ENCODE data around the gene BRINP3.

BRINP3 gene

DNA sequence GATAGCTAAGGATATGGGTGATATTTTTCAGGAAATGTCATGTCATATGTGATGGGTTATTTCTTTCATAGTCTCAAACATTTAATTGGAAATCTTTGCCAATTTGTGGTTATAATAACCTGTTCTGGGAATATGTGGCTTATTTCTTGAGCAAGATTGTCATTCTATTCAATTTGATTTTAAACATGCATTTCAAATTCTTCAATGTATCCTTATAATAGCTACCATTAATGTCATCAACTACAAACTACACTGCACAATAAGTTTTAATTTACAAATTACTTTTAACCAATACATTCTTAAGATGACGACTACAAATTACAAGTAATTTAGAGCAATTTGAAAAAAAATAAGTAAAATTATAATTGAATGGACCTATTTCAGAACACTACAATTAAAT, 164.9 kb downstream of the BRINP3 start:
- ATAC-seq, result no peak

DNA sequence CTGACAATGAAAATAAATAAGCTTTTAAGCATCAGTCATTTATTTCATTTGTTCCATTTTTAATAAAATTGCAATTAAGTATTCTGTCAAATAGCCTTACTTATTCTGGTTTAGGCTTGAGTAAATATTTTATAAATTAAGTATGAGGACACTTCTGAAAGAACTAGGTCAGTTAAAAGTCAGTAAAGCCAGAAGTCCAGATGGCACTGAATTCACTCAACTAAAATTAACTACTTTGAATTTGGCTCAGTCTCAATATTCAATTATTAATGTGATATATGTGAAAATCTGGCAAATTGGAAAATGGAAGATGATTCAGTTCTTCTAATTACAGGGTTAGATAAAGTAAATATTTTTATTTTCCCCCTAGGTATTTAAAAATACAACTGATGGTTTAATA, 174.2 kb downstream of the BRINP3 start:
- no peak for ATAC-seq

- ATAC-seq, result no peak
Observed at GRCh38 chr1:190296453-190296852, 181.2 kb downstream of the BRINP3 start.

GRCh38 chr1:190289897-190290296, 187.8 kb downstream of the BRINP3 start:
- no peak for ATAC-seq

- no peak for ATAC-seq
Observed at GRCh38 chr1:190286111-190286510, 191.6 kb downstream of the BRINP3 start.

- no peak for ATAC-seq
Observed at GRCh38 chr1:190277107-190277506, 200.6 kb downstream of the BRINP3 start.

DNA sequence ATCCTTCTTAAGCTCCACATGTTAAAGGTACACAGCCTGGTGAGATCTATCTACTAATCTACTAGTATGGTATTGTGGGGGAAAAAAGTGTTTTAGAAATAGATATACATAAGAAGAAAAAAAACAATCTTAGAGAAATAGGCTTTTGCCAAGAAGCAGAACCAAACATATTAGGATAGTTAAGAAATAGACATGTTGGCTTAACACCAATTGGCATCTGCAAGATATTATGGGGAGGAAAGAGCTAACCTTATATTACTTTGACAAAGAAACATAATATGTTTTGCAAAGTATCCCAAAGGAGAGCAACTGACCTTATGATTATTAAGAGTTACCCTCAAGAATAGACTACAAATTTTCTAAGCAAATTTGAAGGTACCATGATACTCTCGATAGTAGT, 202.9 kb downstream of the BRINP3 start:
- ATAC-seq, result no peak

GRCh38 chr1:190273161-190273560, 204.5 kb downstream of the BRINP3 start:
- no peak for ATAC-seq

- no peak for ATAC-seq
Observed at GRCh38 chr1:190262538-190262937, 215.1 kb downstream of the BRINP3 start.

GRCh38 chr1:190259424-190259823, 218.2 kb downstream of the BRINP3 start:
- no peak for ATAC-seq

GRCh38 chr1:190258003-190258402, 219.7 kb downstream of the BRINP3 start:
- no peak for ATAC-seq

DNA sequence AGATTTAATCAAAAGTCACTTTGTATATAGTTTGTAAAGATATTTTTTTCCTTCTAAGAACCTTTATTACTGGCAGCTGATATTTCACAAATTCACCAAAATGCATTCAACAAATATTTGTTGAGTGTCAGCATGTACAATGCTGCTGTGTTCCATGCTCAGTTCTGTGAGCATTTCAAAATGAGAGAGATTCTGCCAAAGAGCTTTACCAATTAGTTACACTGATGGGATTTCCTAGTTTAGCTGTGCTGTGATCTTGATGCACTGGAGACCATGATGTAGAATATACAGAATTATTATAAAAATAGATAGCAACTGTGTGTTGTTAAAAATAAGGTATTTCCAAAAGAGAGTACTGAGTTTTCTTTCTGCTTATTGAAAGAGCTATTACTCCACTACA, 225.6 kb downstream of the BRINP3 start:
- ATAC-seq, result no peak

DNA sequence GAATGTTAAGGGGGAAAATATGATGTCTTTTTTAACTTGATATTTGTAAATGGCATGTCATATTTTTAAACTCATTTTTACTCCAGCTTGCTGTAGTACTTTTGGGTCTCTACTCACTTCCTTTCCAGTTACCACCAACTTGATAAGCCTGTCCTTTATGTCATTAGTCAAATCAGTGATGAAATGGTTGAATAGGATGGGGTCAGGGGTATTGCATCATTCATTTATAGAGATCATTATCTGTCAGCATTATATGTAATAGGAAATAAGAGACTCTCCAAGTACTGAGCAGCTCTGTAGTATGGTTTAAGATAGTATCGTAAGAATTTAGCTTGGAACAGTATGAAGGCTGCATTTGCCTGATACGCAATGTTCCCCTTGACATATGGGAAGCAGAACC, 227.3 kb downstream of the BRINP3 start:
- ATAC-seq, result no peak

- ATAC-seq, result no peak
Observed at GRCh38 chr1:190244406-190244805, 233.3 kb downstream of the BRINP3 start.

- ATAC-seq, result no peak
Observed at GRCh38 chr1:190243056-190243455, 234.6 kb downstream of the BRINP3 start.

GRCh38 chr1:190226006-190226405, 251.7 kb downstream of the BRINP3 start:
- ATAC-seq, result no peak

DNA sequence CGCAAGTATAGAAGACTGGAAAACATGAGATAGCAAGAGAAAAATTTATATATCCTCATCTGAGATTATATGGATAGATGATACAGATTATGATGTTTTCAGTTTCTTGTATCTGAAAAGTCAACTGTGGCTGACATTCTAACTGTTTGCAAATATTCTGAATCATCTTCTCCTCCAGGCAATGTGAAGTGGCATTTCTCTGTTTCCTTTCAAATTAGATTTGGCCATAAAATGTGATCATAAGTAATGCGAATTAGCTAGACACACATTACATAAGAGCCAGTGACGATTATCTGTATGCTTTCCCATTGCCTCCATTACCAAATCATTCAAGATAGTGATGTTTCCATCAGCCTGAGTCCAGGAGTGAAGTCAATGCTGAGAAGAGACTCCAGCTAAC, 265.2 kb downstream of the BRINP3 start:
- ATAC-seq, result no peak

- no peak for ATAC-seq
Observed at GRCh38 chr1:190207733-190208132, 269.9 kb downstream of the BRINP3 start.

- no peak for ATAC-seq
Observed at GRCh38 chr1:190205713-190206112, 272.0 kb downstream of the BRINP3 start.

GRCh38 chr1:190196020-190196419, 281.6 kb downstream of the BRINP3 start:
- ATAC-seq, result no peak

GRCh38 chr1:190193508-190194115, 284.1 kb downstream of the BRINP3 start:
- no peak for ATAC-seq

DNA sequence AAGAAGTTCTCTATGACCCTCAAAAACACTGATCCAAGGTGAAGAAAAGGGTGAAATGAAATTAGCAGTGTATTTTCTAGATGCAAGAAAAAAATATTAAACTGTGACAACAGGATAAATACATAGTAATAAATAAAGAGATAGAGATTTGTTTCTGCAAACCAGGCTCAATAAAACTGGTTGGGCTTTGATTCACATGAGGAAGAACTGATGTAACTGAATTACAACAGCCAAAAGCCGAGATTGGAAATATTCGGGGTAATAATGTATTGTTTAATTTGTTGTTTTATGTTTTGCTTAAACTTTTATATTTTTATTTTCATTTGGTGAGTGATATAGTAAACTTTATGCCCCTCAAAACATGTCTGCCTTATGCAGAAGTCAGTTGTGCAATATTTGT, 285.0 kb downstream of the BRINP3 start:
- ATAC-seq, result no peak

DNA sequence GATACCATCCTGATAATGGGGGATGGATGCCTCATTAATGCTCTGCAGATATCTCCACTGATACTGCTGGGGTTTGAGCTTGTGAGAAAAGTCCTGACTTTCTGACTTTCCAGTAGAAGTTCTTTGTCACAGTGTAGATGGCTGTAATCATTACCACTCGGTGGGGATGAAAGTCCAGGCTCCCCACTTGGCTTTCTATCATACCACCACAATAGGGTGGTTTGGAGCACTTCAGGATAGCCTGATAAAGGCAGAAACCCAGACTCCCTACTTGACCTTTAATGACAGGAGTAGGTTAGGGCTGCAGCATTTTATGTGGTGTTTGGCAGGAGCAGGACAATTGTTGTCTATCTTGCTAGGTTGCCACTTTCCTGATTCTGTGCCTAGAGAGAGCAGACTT, 294.1 kb downstream of the BRINP3 start:
- ATAC-seq, result no peak

- ATAC-seq, result no peak
Observed at GRCh38 chr1:190179817-190180216, 297.8 kb downstream of the BRINP3 start.

DNA sequence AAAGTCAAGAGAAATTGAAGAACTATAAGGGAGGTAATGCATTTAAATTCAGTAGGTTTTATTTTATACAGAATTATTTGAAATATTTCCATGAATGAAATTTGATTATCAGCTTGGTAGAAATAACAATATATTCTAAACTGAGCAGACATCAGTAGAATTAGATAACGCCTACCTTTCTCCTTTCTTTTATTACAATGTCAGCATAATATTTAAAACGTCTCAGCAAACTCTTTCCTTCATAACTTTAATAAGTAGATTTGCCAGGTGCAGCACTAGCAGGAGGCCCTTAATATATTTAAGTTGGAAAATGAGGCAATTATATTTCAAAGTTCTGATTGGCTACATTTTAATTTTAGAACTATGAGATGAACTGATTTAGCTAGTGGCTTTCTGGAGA, 298.8 kb downstream of the BRINP3 start:
- no peak for ATAC-seq

DNA sequence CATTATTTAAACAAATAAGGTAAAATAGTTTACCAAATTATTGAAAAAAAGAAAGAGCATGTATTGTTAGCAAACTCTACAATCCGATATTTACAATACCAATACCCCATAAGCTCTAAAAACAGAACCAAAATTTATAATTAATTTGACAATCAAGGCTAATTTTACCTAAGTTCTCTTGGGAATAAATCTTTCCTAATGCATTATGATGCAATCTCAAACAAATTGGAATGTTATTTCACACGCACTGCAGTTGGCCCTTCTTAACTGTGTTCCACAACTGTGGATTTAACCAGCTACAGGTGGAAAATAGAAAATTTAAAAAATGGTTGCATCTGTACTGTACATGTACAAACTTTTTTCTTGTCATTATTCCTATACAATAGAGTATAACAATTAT, 300.1 kb downstream of the BRINP3 start:
- no peak for ATAC-seq
